Measurements from ENCODE around the gene LTV1.

LTV1 gene

DNA sequence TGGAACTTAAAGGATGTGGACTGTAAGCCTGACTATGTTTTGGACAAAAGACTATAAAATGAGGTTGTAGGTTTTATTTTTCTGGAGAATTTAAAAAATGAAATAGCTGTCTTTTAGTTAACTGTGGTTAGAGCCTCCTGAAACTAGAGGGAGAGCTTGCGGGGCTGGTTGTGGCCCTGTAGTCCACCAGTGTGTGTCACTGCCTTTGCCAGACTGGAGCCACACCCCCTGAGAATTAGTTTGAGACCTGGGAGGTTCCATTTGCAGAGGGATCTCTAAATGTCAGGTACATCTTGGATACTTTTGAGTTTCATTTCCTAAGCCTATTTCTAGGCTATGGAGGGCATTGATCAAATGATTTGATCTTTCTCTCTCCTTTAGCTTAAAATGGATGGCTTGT, 42.0 kb downstream of the LTV1 start:
- DNase-seq (ENCODE audit: low read depth, low spot score) = no peak

DNA sequence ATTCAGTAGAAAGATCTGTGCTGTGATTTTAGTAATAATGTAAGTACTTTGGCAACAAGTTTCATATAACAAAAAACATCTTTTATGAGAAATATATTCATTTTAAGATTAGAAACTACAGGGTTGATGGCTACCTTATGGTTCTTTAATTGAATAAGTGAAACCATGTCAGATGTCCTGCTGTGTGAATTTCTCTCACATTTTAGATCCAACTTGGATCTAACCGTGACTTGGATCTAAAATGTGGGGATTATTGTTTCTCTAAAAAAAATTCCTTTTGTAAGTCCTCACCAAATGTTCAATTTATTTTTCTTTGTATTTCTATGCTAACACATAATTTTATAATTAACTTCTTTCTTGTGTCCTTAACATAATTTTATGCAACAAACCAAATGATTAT, 51.5 kb downstream of the LTV1 start:
- DNase-seq (ENCODE audit: low read depth, low spot score) = no peak

DNA sequence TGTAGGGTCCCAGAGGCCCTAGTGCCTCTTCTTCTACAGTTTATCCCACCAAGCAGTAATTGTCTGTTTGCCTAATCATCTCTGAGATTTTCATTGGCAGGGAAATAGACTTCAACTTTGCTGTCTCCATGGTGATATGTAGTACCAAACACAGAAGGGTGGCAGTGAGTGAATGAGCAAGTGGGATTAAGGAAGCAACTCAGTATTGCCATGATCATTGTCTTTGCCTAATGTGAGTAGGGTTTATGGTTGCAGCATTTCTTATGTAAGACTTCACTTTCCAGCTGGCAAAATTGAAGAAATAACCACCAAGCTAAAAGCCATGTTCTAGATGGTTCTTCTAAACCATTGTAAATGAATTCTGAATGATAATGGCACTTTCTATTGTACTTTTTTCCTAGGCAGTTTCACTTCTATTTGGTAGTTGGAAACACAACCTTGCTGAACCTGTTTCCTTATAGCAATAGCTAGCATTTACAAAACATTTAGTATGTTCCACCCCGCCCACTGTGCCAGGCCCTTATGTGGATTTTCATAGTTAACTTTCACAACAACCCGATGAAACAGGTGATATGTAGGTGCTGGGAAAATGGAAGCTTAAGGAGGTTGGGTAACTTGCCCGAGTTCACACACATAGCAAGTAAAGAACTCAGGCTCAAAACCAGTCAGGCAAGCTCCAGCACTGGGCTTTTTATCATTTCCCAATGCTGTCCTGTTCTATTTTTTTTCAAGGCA, 53.2 kb downstream of the LTV1 start:
- DNase-seq (ENCODE audit: low read depth, low spot score) = no peak

DNA sequence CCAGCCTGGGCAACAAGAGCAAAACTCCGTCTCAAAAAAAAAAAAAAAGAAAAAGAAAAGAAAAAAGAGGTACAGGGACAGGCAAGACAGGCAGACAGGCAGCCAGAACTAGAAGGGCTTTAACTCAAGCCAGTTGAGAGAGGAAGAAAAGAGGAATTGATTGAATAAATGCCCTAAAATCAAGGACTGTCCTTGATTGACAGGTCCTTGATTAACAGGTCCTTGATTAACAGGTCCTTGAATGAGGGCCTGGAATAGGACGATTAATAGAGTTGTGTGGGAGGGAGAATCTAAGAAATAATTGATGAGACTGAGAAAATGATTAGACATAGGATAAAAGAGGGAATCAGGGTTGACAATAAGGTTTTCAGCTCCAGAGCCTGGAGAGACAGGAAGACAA, 57.2 kb downstream of the LTV1 start:
- DNase-seq (ENCODE audit: low read depth, low spot score) = no peak

DNA sequence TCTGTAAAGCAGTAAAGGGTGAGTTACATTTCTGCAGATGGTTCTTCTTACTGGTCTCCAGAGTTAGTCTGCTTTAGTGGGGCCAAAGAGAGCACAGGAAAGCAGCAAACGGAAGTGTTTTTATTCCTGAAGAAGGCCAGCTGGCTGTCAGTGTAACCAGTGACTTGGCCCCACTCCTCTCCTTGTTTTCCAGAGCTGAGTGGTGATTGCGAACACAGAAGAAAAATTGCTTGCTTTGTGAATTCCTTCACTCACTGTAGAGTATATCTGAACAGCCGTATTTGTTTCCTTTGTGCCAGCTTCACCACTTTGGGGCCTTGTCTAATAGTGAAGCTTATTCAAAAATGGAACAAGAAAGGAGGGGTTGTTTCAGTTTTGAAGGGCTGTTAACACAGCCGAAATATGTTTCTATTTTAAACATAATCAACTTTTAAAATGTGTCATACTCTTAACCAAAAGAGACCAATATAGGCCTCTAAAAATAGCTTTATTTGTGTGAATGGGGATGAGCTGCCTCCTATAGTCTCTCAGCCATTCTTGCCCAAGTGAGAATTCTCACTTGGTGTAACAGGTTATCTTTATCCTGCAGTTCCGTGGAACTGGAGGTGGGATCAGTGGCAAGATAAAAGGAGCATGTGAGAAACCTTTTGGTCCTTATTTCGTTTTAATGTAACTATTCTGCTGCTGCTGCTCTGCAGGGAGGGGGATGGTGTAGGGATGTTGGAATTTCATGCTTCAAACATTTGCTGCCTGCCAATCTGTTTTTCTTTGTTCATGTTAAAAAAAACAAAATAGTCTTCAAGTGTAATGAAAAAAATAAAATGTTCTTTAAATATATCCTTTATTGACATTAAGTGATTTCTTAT, 59.0 kb downstream of the LTV1 start:
- peak; percentile 8 for DNase-seq (ENCODE audit: low read depth, low spot score)

DNA sequence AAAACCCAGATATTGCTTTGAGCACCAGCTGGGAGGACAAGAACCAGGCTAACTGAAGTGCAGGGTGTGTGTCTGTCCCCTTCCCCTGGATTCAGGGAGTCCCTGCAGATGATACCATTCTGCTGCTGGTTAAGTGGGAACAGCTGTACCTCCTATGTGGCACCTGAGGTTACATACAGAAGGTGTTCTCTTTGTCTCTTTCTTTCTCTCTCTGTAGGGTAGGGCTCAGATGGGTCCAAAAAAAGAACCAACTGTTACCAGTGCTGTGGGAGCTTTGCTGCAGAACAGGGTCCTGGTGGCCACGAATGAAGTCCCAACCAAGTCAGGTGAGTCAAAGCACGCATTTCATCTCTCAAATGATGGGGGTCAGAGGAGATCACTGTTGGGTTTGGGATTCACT, 59.7 kb downstream of the LTV1 start:
- DNase-seq (ENCODE audit: low read depth, low spot score) = no peak

DNA sequence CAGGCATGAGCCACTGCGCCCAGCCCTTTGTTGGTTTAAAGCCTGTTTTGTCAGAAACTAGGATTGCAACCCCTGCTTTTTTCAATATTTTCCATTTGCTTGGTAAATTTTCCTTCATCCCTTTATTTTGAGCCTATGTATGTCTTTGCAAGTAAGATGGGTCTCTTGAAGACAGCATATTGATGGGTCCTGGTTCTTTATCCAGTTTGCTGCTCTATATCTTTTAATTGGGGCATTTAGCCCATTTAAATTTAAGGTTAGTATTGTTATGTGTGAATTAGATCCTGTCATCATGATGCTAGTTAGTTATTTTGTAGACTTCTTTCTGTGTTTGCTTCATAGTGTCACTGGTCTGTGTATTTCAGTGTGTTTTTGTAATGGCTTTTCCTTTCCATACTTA, 67.9 kb downstream of the LTV1 start:
- DNase-seq (ENCODE audit: low read depth, low spot score) = no peak

DNA sequence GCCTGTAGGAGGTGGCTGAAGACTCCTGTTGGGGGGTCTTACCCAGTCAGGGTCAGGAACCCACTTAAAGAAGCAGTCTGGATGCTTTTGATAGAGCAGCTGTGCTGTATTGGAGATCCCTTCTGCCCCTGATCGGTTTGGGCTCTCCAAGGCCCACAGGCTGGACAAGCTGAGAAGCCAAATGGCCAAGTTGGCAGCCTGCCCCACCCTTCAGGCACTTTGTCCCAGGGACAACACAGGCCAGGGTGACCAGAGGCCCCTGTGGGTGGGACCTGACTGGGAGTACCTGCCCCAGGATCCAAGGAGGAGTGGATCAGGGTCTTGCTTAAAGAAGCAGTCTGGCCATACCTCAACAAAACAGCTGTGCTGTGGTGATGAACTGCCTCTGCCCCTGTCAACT, 69.5 kb downstream of the LTV1 start:
- no peak for DNase-seq (ENCODE audit: low read depth, low spot score)

All from astrocyte of the hippocampus (primary cell).